B cell (primary cell): ENCODE measurements around the gene BMAL2. TPM values are rescaled to one million over a fixed set of nuclear protein-coding genes. Genes with fewer than 3 reads are reported as not detected.

Experiments
- ATAC-seq: fragments of 200-7000 bp; cut with Tn5 transposase; one replicate; pipeline ENCODE4 v1.10.0; 2021; ENCODE audit warnings: low read depth, mild to moderate bottlenecking, moderate number of reproducible peaks, moderate library complexity
- CTCF ChIA-PET: fragments of 350-600 bp; sonication (Branson Sonifier 250); formaldehyde crosslinking; loops from one replicate; lab custom pipeline; 2021; ENCODE audit warnings: antibody characterized with exemption, inconsistent platforms; lab: Charles Lee
- POLR2A ChIA-PET: fragments of 350-600 bp; sonication (Branson Sonifier 250); formaldehyde crosslinking; loops from one replicate; lab custom pipeline; 2021; ENCODE audit warnings: antibody characterized with exemption; lab: Charles Lee
- DNase-seq: peaks from one replicate; pipeline ENCODE4 v3.0.0; 2013
- H2AFZ ChIP-seq: 2 replicates; pipeline ENCODE4 v1.6.1; 2012; ENCODE audit warnings: mild to moderate bottlenecking, low read depth, low read length; ENCODE audit not compliant: insufficient read depth, poor library complexity, severe bottlenecking
- H3K27ac ChIP-seq, 2 donors: 1 replicate in 1 of 2; 2 replicates in 1 of 2; pipeline ENCODE4 v1.5.1; 2012 to 2013; ENCODE audit warnings: low read length in 2 of 2, mild to moderate bottlenecking in 2 of 2, moderate library complexity in 1 of 2
- H3K27me3 ChIP-seq, 4 experiments: fragments of 200-600 bp in 1 of 4; sonication (generic) in 1 of 4; replicated peaks in 1 of 4; 1 replicate in 2 of 4; 2 replicates in 2 of 4; pipeline versions ENCODE4 v1.6.1 to v1.7.0; 2013 to 2016; ENCODE audit warnings: low read length in 3 of 4, mild to moderate bottlenecking in 2 of 4, mixed read lengths in 1 of 4, moderate library complexity in 1 of 4; ENCODE audit not compliant: insufficient read depth in 4 of 4, control insufficient read depth in 3 of 4; ENCODE audit errors: control extremely low read depth in 1 of 4
- H3K36me3 ChIP-seq, 2 experiments: replicated peaks in 1 of 2; 1 replicate in 1 of 2; 2 replicates in 1 of 2; pipeline versions ENCODE4 v1.6.1 to v1.7.1; 2013; ENCODE audit warnings: low read length in 1 of 2; ENCODE audit not compliant: insufficient read depth in 2 of 2, control insufficient read depth in 1 of 2; ENCODE audit errors: control extremely low read depth in 1 of 2, extremely low read depth in 1 of 2
- H3K4me1 ChIP-seq, 2 donors: fragments of 200-600 bp in 1 of 2; sonication (generic) in 1 of 2; 1 replicate in 1 of 2; 2 replicates in 1 of 2; pipeline versions ENCODE4 v1.5.1 to v1.6.1; 2013 to 2017; ENCODE audit warnings: low read length in 2 of 2; ENCODE audit not compliant: control insufficient read depth in 2 of 2, insufficient read depth in 2 of 2
- H3K4me2 ChIP-seq: replicated peaks from 2 replicates; pipeline ENCODE3; 2012; ENCODE audit warnings: mild to moderate bottlenecking, low read depth, low read length; ENCODE audit not compliant: poor library complexity, severe bottlenecking
- H3K4me3 ChIP-seq, 5 experiments: fragments of 200-600 bp in 1 of 5; sonication (generic) in 1 of 5; 1 replicate in 3 of 5; 2 replicates in 2 of 5; pipeline versions ENCODE4 v1.5.1 to v1.7.0; 2011 to 2016; ENCODE audit warnings: low read length in 4 of 5, mild to moderate bottlenecking in 4 of 5, low read depth in 2 of 5, control low read depth in 1 of 5, moderate library complexity in 1 of 5; ENCODE audit not compliant: insufficient read depth in 1 of 5; ENCODE audit errors: control extremely low read depth in 1 of 5, extremely low read depth in 1 of 5
- H3K79me2 ChIP-seq: fragments of 200-600 bp; sonication (generic); one replicate; pipeline ENCODE4 v1.6.0; 2016; ENCODE audit warnings: low read length; ENCODE audit not compliant: control insufficient read depth, insufficient read depth
- H3K9ac ChIP-seq: fragments of 200-600 bp; sonication (generic); 2 replicates; pipeline ENCODE4 v1.6.1; 2017; ENCODE audit warnings: mild to moderate bottlenecking, low read length, moderate library complexity
- H3K9me3 ChIP-seq, 3 donors: one replicate each; pipeline versions ENCODE4 v1.6.1 to v1.7.1; 2013; ENCODE audit warnings: low read length in 2 of 3; ENCODE audit not compliant: control insufficient read depth in 2 of 3, insufficient read depth in 1 of 3; ENCODE audit errors: control extremely low read depth in 1 of 3
- H4K20me1 ChIP-seq: 2 replicates; pipeline ENCODE4 v1.6.0; 2012; ENCODE audit warnings: mild to moderate bottlenecking, low read length; ENCODE audit not compliant: insufficient read depth, control insufficient read depth, poor library complexity, severe bottlenecking
- H3K27ac Mint-ChIP-seq: one replicate; pipeline ENCODE4 v1.8.0; 2021; ENCODE audit warnings: mixed read lengths
- H3K27me3 Mint-ChIP-seq: one replicate; pipeline ENCODE4 v1.8.0; 2021; ENCODE audit warnings: mixed read lengths
- H3K4me1 Mint-ChIP-seq: one replicate; pipeline ENCODE4 v1.8.0; 2021; ENCODE audit warnings: mixed read lengths
- H3K4me3 Mint-ChIP-seq: one replicate; pipeline ENCODE4 v1.8.0; 2021; ENCODE audit warnings: mixed read lengths
- H3K9me3 Mint-ChIP-seq: one replicate; pipeline ENCODE4 v1.8.0; 2022; ENCODE audit warnings: mixed read lengths; ENCODE audit not compliant: insufficient read depth
- CTCF ChIP-seq: fragments of 200-600 bp; IDR thresholded peaks from one replicate; pipeline ENCODE4 v1.8.0; 2022; ENCODE audit warnings: antibody characterized with exemption, mild to moderate bottlenecking
- EZH2 ChIP-seq: IDR thresholded peaks from 2 replicates; pipeline ENCODE4 v1.6.1; 2012; ENCODE audit warnings: borderline replicate concordance, low read depth, mild to moderate bottlenecking, moderate library complexity, low read length; ENCODE audit not compliant: insufficient read depth, poor library complexity, severe bottlenecking
- WGBS: methylation state at CpG from one replicate; pipeline ENCODE4 v1.1.5; 2013; ENCODE audit warnings: missing lambda C conversion rate; ENCODE audit not compliant: insufficient coverage; 5-methylcytosine and 5-hydroxymethylcytosine counted together
- intact Hi-C: fragments of 100-400 bp; cut with micrococcal nuclease; formaldehyde crosslinking; loops from one replicate; pipeline ENCODE4 v1.10.0; 2022
- polyA plus RNA-seq: library from polyadenylated mRNA; depleted of rRNA; stranded (reverse); fragments of >200 nt; gene quantifications from 2 replicates; pipeline ENCODE4 v1.2.3, GENCODE V29; 2012
- total RNA-seq, 2 donors: library from RNA; stranded (reverse); fragments of 120-200 nt in 1 of 2; gene quantifications; 1 replicate in 1 of 2; 2 replicates in 1 of 2; pipeline versions ENCODE4 v1.2.3 to v1.2.4, GENCODE V29; 2013 to 2022

BMAL2 gene
- total and polyA plus RNA-seq, 2 donors (not counting 1 experiment from before 2014, with no cell fraction given) = 0.30 to 2.8 TPM

GRCh38 chr12:27334721-27335082, 2.1 kb downstream of the BMAL2 start:
- Mint-ChIP-seq H3K27ac (no peak overlapping the region), H3K4me3 (no peak overlapping the region), H3K4me1 (peaks cover 26% of the 10 kb centered on the region), H3K27me3 (peaks cover 29% of the 10 kb centered on the region), H3K9me3 (no peaks in the 10 kb centered on the region)
- Histone ChIP-seq H3K27ac (no peak overlapping the region), H3K4me1 (peaks cover 13 to 14% of the 10 kb centered on the region in 2 donors), H3K4me3 (no peak overlapping the region), H4K20me1 (no peaks in the 10 kb centered on the region), H2AFZ (no peak overlapping the region), H3K9me3 (no peaks in the 10 kb centered on the region), H3K36me3 (no peaks in the 10 kb centered on the region), H3K27me3 (peaks cover 0 to 24% (median 20%) of the 10 kb centered on the region in 4 experiments), H3K4me2 (no peak overlapping the region), H3K79me2 (no peaks in the 10 kb centered on the region), H3K9ac (no peak overlapping the region)
- intact Hi-C loops = no loop called here
- TF ChIP-seq EZH2 (no peak), CTCF (no peak)
- POLR2A ChIA-PET = no interaction called here
- DNase-seq (no peak), ATAC-seq (no peak)
- no CpG with 5 or more reads among the region's 6 CpGs for WGBS
- CTCF ChIA-PET = no interaction called here

GRCh38 chr12:27335364-27336281, 3.0 kb downstream of the BMAL2 start:
- peaks cover 25% of the 10 kb centered on the region for H3K27me3 Mint-ChIP-seq
- H3K4me1 Mint-ChIP-seq = peaks cover 26% of the 10 kb centered on the region
- H3K36me3 ChIP-seq = no peaks in the 10 kb centered on the region
- no peaks in the 10 kb centered on the region for H3K9me3 Mint-ChIP-seq
- H2AFZ ChIP-seq = no peak overlapping the region
- DNase-seq (no peak), ATAC-seq (no peak)
- no peaks in the 10 kb centered on the region for H3K79me2 ChIP-seq
- H3K4me3 ChIP-seq = no peak overlapping the region
- H4K20me1 ChIP-seq = no peaks in the 10 kb centered on the region
- H3K27ac Mint-ChIP-seq = no peak overlapping the region
- no peak overlapping the region for H3K4me2 ChIP-seq
- POLR2A ChIA-PET = no interaction called here
- peaks cover 0 to 24% (median 20%) of the 10 kb centered on the region in 4 experiments for H3K27me3 ChIP-seq
- no peak overlapping the region for H3K9ac ChIP-seq
- WGBS = 75% methylated on average over 2 of the region's 5 CpGs
- CTCF ChIA-PET = no interaction called here
- TF ChIP-seq CTCF = no peak
- TF ChIP-seq EZH2 = no peak
- peaks cover 13 to 14% of the 10 kb centered on the region in 2 donors for H3K4me1 ChIP-seq
- no peak overlapping the region for H3K27ac ChIP-seq
- intact Hi-C loops = no loop called here
- H3K4me3 Mint-ChIP-seq = no peak overlapping the region
- H3K9me3 ChIP-seq = no peaks in the 10 kb centered on the region
